ENCODE measurements around the gene SCAMP3. TPM values are rescaled to one million over a fixed set of nuclear protein-coding genes. Genes with fewer than 3 reads are reported as not detected.
"Not testable (repeated sequence)": the region's sequence is repeated elsewhere in the genome, so short reads cannot be mapped to it uniquely, and the experiment has no call there.

Gene SCAMP3
- total and polyA plus RNA-seq, 2 experiments from 2014 or later = 80.5 to 135 TPM

- H3K36me3 ChIP-seq (ENCODE audit: low read depth); H4K20me1 ChIP-seq (ENCODE audit: insufficient read depth); H2AFZ ChIP-seq; H3K9me2 ChIP-seq (ENCODE audit: insufficient read depth); in situ Hi-C loops (cut with MboI); H3K27ac ChIP-seq; H3F3A ChIP-seq (ENCODE audit: insufficient read depth); DNase-seq; H3K4me2 ChIP-seq (ENCODE audit: unreplicated experiment); H3K9ac ChIP-seq; H3K27me3 ChIP-seq (replicated peaks; ENCODE audit: insufficient read depth); H3K4me3 ChIP-seq; H3K9me3 ChIP-seq (ENCODE audit: low read depth): not testable (repeated sequence)
- 84 to 89% methylated on average over 12 to 13 of the region's 13 CpGs for WGBS, 2 experiments (ENCODE audit: low coverage in 1 of 2, low lambda C conversion rate in 2 of 2, missing lambda C conversion rate in 2 of 2)
- H3K4me1 ChIP-seq (ENCODE audit: insufficient read depth) = peaks cover 16% of the 10 kb centered on the region
- peaks cover 13% of the 10 kb centered on the region for H3K79me2 ChIP-seq (ENCODE audit: insufficient read depth)
These were observed 50.6 kb downstream of the SCAMP3 start for GRCh38 chr1:155211381-155212050.

- no peak overlapping the region for H3K4me2 ChIP-seq (ENCODE audit: unreplicated experiment)
- no peaks in the 10 kb centered on the region for H3K9me2 ChIP-seq (ENCODE audit: insufficient read depth)
- H2AFZ ChIP-seq = no peak overlapping the region
- no peaks in the 10 kb centered on the region for H3K27me3 ChIP-seq (replicated peaks; ENCODE audit: insufficient read depth)
- no peaks in the 10 kb centered on the region for H4K20me1 ChIP-seq (ENCODE audit: insufficient read depth)
- 87 to 89% methylated on average over 4 of the region's 4 CpGs for WGBS, 2 experiments (ENCODE audit: low coverage in 1 of 2, low lambda C conversion rate in 2 of 2, missing lambda C conversion rate in 2 of 2)
- peaks cover 4% of the 10 kb centered on the region for H3F3A ChIP-seq (ENCODE audit: insufficient read depth)
- no peak overlapping the region; the same call in 1 of the 2 replicates for H3K4me3 ChIP-seq
- H3K4me1 ChIP-seq (ENCODE audit: insufficient read depth) = peaks cover 16% of the 10 kb centered on the region
- H3K79me2 ChIP-seq (ENCODE audit: insufficient read depth) = peaks cover 13% of the 10 kb centered on the region
- H3K9me3 ChIP-seq (ENCODE audit: low read depth) = no peaks in the 10 kb centered on the region
- H3K9ac ChIP-seq = no peak overlapping the region
- no peak for DNase-seq
- H3K36me3 ChIP-seq (ENCODE audit: low read depth) = no peaks in the 10 kb centered on the region
- in situ Hi-C loops (cut with MboI) = no loop called here
- TF ChIP-seq EZH2 (IDR thresholded peaks at IDR 0.05; ENCODE audit: insufficient read depth, poor library complexity, severe bottlenecking) = no peak
- no peak for TF ChIP-seq EZH2phosphoT487 (IDR thresholded peaks at IDR 0.05; ENCODE audit: insufficient read depth, low read depth)
- no peak overlapping the region for H3K27ac ChIP-seq
These were observed 51.7 kb downstream of the SCAMP3 start for GRCh38 chr1:155210314-155211104.

GRCh38 chr1:155209312-155209721 is 52.8 kb downstream of the SCAMP3 start:
- H3K9me2 ChIP-seq (ENCODE audit: insufficient read depth) = no peaks in the 10 kb centered on the region
- H3K4me2 ChIP-seq (ENCODE audit: unreplicated experiment) = peak overlapping the region; percentile 96
- peak overlapping the region; percentile 72 for H2AFZ ChIP-seq
- H3K4me1 ChIP-seq (ENCODE audit: insufficient read depth) = peaks cover 16% of the 10 kb centered on the region
- peaks cover 13% of the 10 kb centered on the region for H3K79me2 ChIP-seq (ENCODE audit: insufficient read depth)
- H3K27ac ChIP-seq = peak overlapping the region; percentile 96
- DNase-seq = peak; percentile 22
- H3K27me3 ChIP-seq (replicated peaks; ENCODE audit: insufficient read depth) = no peaks in the 10 kb centered on the region
- no peaks in the 10 kb centered on the region for H4K20me1 ChIP-seq (ENCODE audit: insufficient read depth)
- H3K36me3 ChIP-seq (ENCODE audit: low read depth) = no peaks in the 10 kb centered on the region
- TF ChIP-seq EZH2 (IDR thresholded peaks at IDR 0.05; ENCODE audit: insufficient read depth, poor library complexity, severe bottlenecking) = no peak
- no peak for TF ChIP-seq EZH2phosphoT487 (IDR thresholded peaks at IDR 0.05; ENCODE audit: insufficient read depth, low read depth)
- 6 to 7% methylated on average over 13 of the region's 13 CpGs for WGBS, 2 experiments (ENCODE audit: low coverage in 1 of 2, low lambda C conversion rate in 2 of 2, missing lambda C conversion rate in 2 of 2)
- peaks cover 4% of the 10 kb centered on the region for H3F3A ChIP-seq (ENCODE audit: insufficient read depth)
- H3K9me3 ChIP-seq (ENCODE audit: low read depth) = no peaks in the 10 kb centered on the region
- H3K9ac ChIP-seq = peak overlapping the region; percentile 99
- in situ Hi-C loops (cut with MboI) = no loop called here
- H3K4me3 ChIP-seq = peak overlapping the region; percentile 98

GRCh38 chr1:155208541-155209311 is 53.4 kb downstream of the SCAMP3 start, which contains the start of gene MTX1:
Gene MTX1 (plus strand): TSS chr1:155208695. CDS start chr1:155208805, 110 bp downstream.
- Histone ChIP-seq H3K4me3 (peak within 1 kb of the TSS; percentile 98), H3K9me3 (ENCODE audit: low read depth) (no peaks in the 10 kb centered on the region), H3K79me2 (ENCODE audit: insufficient read depth) (peaks cover 13% of the 10 kb centered on the region), H3K9ac (peak within 1 kb of the TSS; percentile 99), H3K4me1 (ENCODE audit: insufficient read depth) (peaks cover 16% of the 10 kb centered on the region), H3K27me3 (replicated peaks; ENCODE audit: insufficient read depth) (no peaks in the 10 kb centered on the region), H3K4me2 (ENCODE audit: unreplicated experiment) (peak within 1 kb of the TSS; percentile 96), H3K36me3 (ENCODE audit: low read depth) (no peaks in the 10 kb centered on the region), H3K27ac (peak within 1 kb of the TSS; percentile 96), H3F3A (ENCODE audit: insufficient read depth) (peaks cover 4% of the 10 kb centered on the region), H2AFZ (peak within 1 kb of the TSS; percentile 72), H4K20me1 (ENCODE audit: insufficient read depth) (no peaks in the 10 kb centered on the region), H3K9me2 (ENCODE audit: insufficient read depth) (no peaks in the 10 kb centered on the region)
- TF ChIP-seq EZH2phosphoT487 (IDR thresholded peaks at IDR 0.05; ENCODE audit: insufficient read depth, low read depth) (no peak), EZH2 (IDR thresholded peaks at IDR 0.05; ENCODE audit: insufficient read depth, poor library complexity, severe bottlenecking) (no peak)
- DNase-seq = peak; percentile 94
- 1 to 2% methylated on average over 43 of the region's 64 CpGs for WGBS, 2 experiments (ENCODE audit: low coverage in 1 of 2, low lambda C conversion rate in 2 of 2, missing lambda C conversion rate in 2 of 2)
- in situ Hi-C loops (cut with MboI) = no loop called here
